Prostate gland (tissue), 2 donors: ENCODE results near the gene CELSR3.

ENCODE experiments used
- POLR2A ChIP-seq: fragments of 450-650 bp; IDR thresholded peaks from one replicate; pipeline ENCODE4 v1.6.1; 2016; ENCODE audit warnings: antibody characterized with exemption, mild to moderate bottlenecking
- TF ChIP-seq, protein P1 (sequence below), 4 experiments: fragments of 200-600 bp in 2 of 4; fragments of 450-650 bp in 2 of 4; sonication (generic) in 2 of 4; IDR thresholded peaks; 1 replicate in 3 of 4; 2 replicates in 1 of 4; pipeline ENCODE4 v1.5.1; 2016 to 2019; ENCODE audit warnings: antibody characterized with exemption in 4 of 4, mild to moderate bottlenecking in 2 of 4, moderate library complexity in 2 of 4

DNA sequence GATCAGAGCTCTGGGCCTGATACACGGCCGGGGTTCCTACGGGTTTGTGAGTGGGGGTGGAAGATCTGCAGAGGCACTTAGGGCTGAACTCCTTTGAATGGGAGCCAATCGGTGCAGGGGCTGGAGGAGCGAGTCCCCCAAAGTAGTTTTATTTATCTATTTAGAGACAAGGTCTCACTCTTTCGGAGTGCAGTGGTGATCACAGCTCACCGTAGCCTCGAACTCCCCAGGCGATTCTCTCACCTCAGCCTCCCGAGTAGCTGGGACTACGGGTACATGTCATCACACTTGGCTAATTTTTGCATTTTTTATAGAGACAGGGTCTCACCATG is 1.6 kb upstream of the CELSR3 start:
- TF ChIP-seq, protein P1, sequence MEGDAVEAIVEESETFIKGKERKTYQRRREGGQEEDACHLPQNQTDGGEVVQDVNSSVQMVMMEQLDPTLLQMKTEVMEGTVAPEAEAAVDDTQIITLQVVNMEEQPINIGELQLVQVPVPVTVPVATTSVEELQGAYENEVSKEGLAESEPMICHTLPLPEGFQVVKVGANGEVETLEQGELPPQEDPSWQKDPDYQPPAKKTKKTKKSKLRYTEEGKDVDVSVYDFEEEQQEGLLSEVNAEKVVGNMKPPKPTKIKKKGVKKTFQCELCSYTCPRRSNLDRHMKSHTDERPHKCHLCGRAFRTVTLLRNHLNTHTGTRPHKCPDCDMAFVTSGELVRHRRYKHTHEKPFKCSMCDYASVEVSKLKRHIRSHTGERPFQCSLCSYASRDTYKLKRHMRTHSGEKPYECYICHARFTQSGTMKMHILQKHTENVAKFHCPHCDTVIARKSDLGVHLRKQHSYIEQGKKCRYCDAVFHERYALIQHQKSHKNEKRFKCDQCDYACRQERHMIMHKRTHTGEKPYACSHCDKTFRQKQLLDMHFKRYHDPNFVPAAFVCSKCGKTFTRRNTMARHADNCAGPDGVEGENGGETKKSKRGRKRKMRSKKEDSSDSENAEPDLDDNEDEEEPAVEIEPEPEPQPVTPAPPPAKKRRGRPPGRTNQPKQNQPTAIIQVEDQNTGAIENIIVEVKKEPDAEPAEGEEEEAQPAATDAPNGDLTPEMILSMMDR (IDR thresholded peaks at IDR 0.05) = no peak
- TF ChIP-seq POLR2A = no peak
